Adrenal gland (tissue), 12 donors: ENCODE results near the gene SPECC1L. TPM values are rescaled to one million over a fixed set of nuclear protein-coding genes. Genes with fewer than 3 reads are reported as not detected.
A peak's percentile ranks its signal among the peaks of the same experiment; 100 is the strongest.

Experiments
- DNase-seq, 7 donors: peaks; one replicate each; pipeline ENCODE4 v3.0.0-alpha.2; 2019 to 2020
- H3K27ac ChIP-seq, 5 donors: fragments of 200-600 bp; sonication (generic) in 4 of 5; 1 replicate in 3 of 5; 2 replicates in 2 of 5; pipeline versions ENCODE4 v1.5.1 to v1.8.0; 2016 to 2020; ENCODE audit warnings: mild to moderate bottlenecking in 1 of 5
- H3K27me3 ChIP-seq: fragments of 200-600 bp; 2 replicates; pipeline ENCODE4 v1.8.0; 2021
- H3K36me3 ChIP-seq, 2 donors: fragments of 200-600 bp; replicated peaks in 1 of 2; 1 replicate in 1 of 2; 2 replicates in 1 of 2; pipeline versions ENCODE4 v1.5.1 to v1.8.0; 2018 to 2022
- H3K4me1 ChIP-seq, 2 donors: fragments of 200-600 bp; replicated peaks in 1 of 2; 1 replicate in 1 of 2; 2 replicates in 1 of 2; pipeline versions ENCODE4 v1.5.1 to v1.8.0; 2018 to 2021
- H3K4me3 ChIP-seq, 4 donors: fragments of 200-600 bp; sonication (generic) in 3 of 4; one replicate each; pipeline ENCODE4 v1.5.1; 2016 to 2018
- H3K9me3 ChIP-seq, 3 donors: fragments of 200-600 bp; sonication (generic) in 1 of 3; replicated peaks in 1 of 3; 1 replicate in 2 of 3; 2 replicates in 1 of 3; pipeline versions ENCODE4 v1.5.1 to v1.8.0; 2016 to 2021
- CTCF ChIP-seq, 6 experiments: fragments of 450-650 bp in 4 of 6; fragments of 200-600 bp in 2 of 6; sonication (generic) in 1 of 6; IDR thresholded peaks; 1 replicate in 5 of 6; 2 replicates in 1 of 6; pipeline versions ENCODE4 v1.5.1 to v1.8.0; 2016 to 2021; ENCODE audit warnings: antibody characterized with exemption in 6 of 6, mild to moderate bottlenecking in 2 of 6, moderate library complexity in 1 of 6
- POLR2A ChIP-seq, 2 donors: fragments of 450-650 bp; IDR thresholded peaks; one replicate each; pipeline ENCODE4 v1.6.1; 2017; ENCODE audit warnings: antibody characterized with exemption in 2 of 2, mild to moderate bottlenecking in 2 of 2, moderate library complexity in 1 of 2
- WGBS, 4 donors: extraction: QIAGEN DNeasy Blood & Tissue Kit in 2 of 4; methylation state at CpG; one replicate each; pipeline versions ENCODE4 v1.1.5 to v1.1.7; 2013 to 2017; 5-methylcytosine and 5-hydroxymethylcytosine counted together
- intact Hi-C, 2 donors: fragments of 100-400 bp; cut with DNase I; formaldehyde crosslinking; loops; one replicate each; pipeline versions ENCODE4 v1.14.1 to v1.15.0; 2022 to 2023
- polyA plus RNA-seq, 3 donors: library from polyadenylated mRNA; stranded (reverse); fragments of 200-250 nt in 2 of 3; fragments of 350-450 nt in 1 of 3; fragmentation: Illumina TruSeq in 1 of 3; extraction: RNeasy Lipid Tissue Mini Kit (QIAGEN cat#74804) in 1 of 3; gene quantifications; one replicate each; pipeline ENCODE4 v1.2.3, GENCODE V29; 2013 to 2014
- total RNA-seq, 9 donors: library from RNA; depleted of rRNA in 4 of 9; stranded (reverse); fragments of >200 nt in 4 of 9; fragments of 120-200 nt in 1 of 9; fragmentation: NEBNext Ultra II Directional in 1 of 9; extraction: Animal tissue kit (Norgen Biotek cat#: 25700) in 1 of 9; gene quantifications; one replicate each; pipeline versions ENCODE4 v1.1.0 to v1.2.4, GENCODE V29; 2013 to 2023
- donor health status: healthy with polysubstance abuse.
- donor health status: Bipolar disorder and iron deficiency.
- donor health status: DM: yes; HTN: yes; CAD: no.
- donor health status: DM: no; HTN: no; CAD: no.
- donor health status: DM: no; HTN: no; CAD: no.
- donor health status: DM: yes; HTN: yes; CAD: no.

SPECC1L gene
- total and polyA plus RNA-seq, 12 donors: 7.2 to 121 (median 43.5) TPM

GRCh38 chr22:24341627-24342026 is 71.0 kb downstream of the SPECC1L start:
- Histone ChIP-seq H3K9me3 (no peaks in the 10 kb centered on the region), H3K4me3 (no peak overlapping the region), H3K36me3 (peaks cover 0 to 44% of the 10 kb centered on the region in 2 donors), H3K4me1 (peaks cover 5 to 13% of the 10 kb centered on the region in 2 donors), H3K27me3 (no peaks in the 10 kb centered on the region), H3K27ac (no peak overlapping the region)
- peak in 1 of 7 donors; percentile 11 for DNase-seq
- TF ChIP-seq POLR2A (IDR thresholded peaks at IDR 0.05): no peak
- TF ChIP-seq CTCF (IDR thresholded peaks at IDR 0.05): no peak
- WGBS, 4 donors: 45 to 70% (median 63%) methylated on average over 4 to 6 of the region's 6 CpGs
- intact Hi-C loops: no loop called here

- WGBS, 4 donors: 77 to 89% (median 83%) methylated on average over 4 of the region's 4 CpGs
- Histone ChIP-seq H3K36me3 (peaks cover 0 to 46% of the 10 kb centered on the region in 2 donors), H3K9me3 (no peaks in the 10 kb centered on the region), H3K4me3 (no peak overlapping the region), H3K27ac (no peak overlapping the region), H3K4me1 (no peaks in the 10 kb centered on the region), H3K27me3 (no peaks in the 10 kb centered on the region)
- DNase-seq: no peak
- intact Hi-C loops: no loop called here
- TF ChIP-seq POLR2A (IDR thresholded peaks at IDR 0.05) (no peak), CTCF (IDR thresholded peaks at IDR 0.05) (no peak)
Measured at GRCh38 chr22:24350627-24351026, 80.0 kb downstream of the SPECC1L start.

GRCh38 chr22:24353121-24353520 is 82.5 kb downstream of the SPECC1L start:
- intact Hi-C loops: no loop called here
- Histone ChIP-seq H3K4me1 (peaks cover 0 to 3% of the 10 kb centered on the region in 2 donors), H3K27ac (no peak overlapping the region), H3K4me3 (no peak overlapping the region), H3K36me3 (peaks cover 0 to 29% of the 10 kb centered on the region in 2 donors), H3K27me3 (no peaks in the 10 kb centered on the region), H3K9me3 (no peaks in the 10 kb centered on the region)
- 92 to 99% (median 95%) methylated on average over 2 of the region's 2 CpGs for WGBS, 4 donors
- no peak for DNase-seq
- no peak for TF ChIP-seq CTCF (IDR thresholded peaks at IDR 0.05)
- no peak for TF ChIP-seq POLR2A (IDR thresholded peaks at IDR 0.05)

GRCh38 chr22:24355574-24355973 is 84.9 kb downstream of the SPECC1L start:
- no peak overlapping the region for H3K4me3 ChIP-seq
- intact Hi-C loops: no loop called here
- H3K27me3 ChIP-seq: no peaks in the 10 kb centered on the region
- TF ChIP-seq POLR2A (IDR thresholded peaks at IDR 0.05) (no peak), CTCF (IDR thresholded peaks at IDR 0.05) (no peak)
- H3K27ac ChIP-seq: no peak overlapping the region
- DNase-seq: no peak
- peaks cover 0 to 7% of the 10 kb centered on the region in 2 donors for H3K36me3 ChIP-seq
- no peaks in the 10 kb centered on the region for H3K9me3 ChIP-seq
- 65 to 79% (median 72%) methylated on average over 2 of the region's 2 CpGs for WGBS, 4 donors
- H3K4me1 ChIP-seq: peaks cover 0 to 11% of the 10 kb centered on the region in 2 donors
